Aorta (tissue), 5 donors: ENCODE data around the gene REEP1. TPM values are rescaled to one million over a fixed set of nuclear protein-coding genes. Genes with fewer than 3 reads are reported as not detected.

Experiments used
- ATAC-seq: fragments of 200-7000 bp; cut with Tn5 transposase; one replicate; pipeline ENCODE4 v1.9.1; 2022; ENCODE audit warnings: moderate library complexity; ENCODE audit not compliant: low FRiP score
- DNase-seq, 2 donors: peaks; one replicate each; pipeline ENCODE4 v3.0.0-alpha.2; 2020
- H3K27ac ChIP-seq, 2 donors: one replicate each; pipeline ENCODE4 v1.5.1; 2013; ENCODE audit warnings: low read length in 2 of 2, mild to moderate bottlenecking in 2 of 2, moderate library complexity in 2 of 2, control low read depth in 1 of 2, inconsistent platforms in 1 of 2, low read depth in 1 of 2
- H3K27me3 ChIP-seq, 2 donors: one replicate each; pipeline ENCODE4 v1.6.1; 2013; ENCODE audit warnings: control low read depth in 1 of 2, low read length in 1 of 2, mild to moderate bottlenecking in 1 of 2, moderate library complexity in 1 of 2; ENCODE audit not compliant: insufficient read depth in 2 of 2, control insufficient read depth in 1 of 2
- H3K36me3 ChIP-seq, 2 donors: one replicate each; pipeline ENCODE4 v1.6.1; 2013; ENCODE audit warnings: control low read depth in 1 of 2, low read length in 1 of 2, mild to moderate bottlenecking in 1 of 2; ENCODE audit not compliant: insufficient read depth in 2 of 2, control insufficient read depth in 1 of 2
- H3K4me1 ChIP-seq, 2 donors: one replicate each; pipeline ENCODE4 v1.6.1; 2013; ENCODE audit warnings: low read length in 2 of 2, control low read depth in 1 of 2, mild to moderate bottlenecking in 1 of 2, moderate library complexity in 1 of 2; ENCODE audit not compliant: insufficient read depth in 2 of 2, control insufficient read depth in 1 of 2
- H3K4me3 ChIP-seq, 2 donors: one replicate each; pipeline ENCODE4 v1.5.1; 2013; ENCODE audit warnings: low read length in 2 of 2, control low read depth in 1 of 2, mild to moderate bottlenecking in 1 of 2
- H3K9me3 ChIP-seq: one replicate; pipeline ENCODE4 v1.6.1; 2013; ENCODE audit warnings: mild to moderate bottlenecking, low read length; ENCODE audit not compliant: control insufficient read depth
- WGBS, 2 donors: extraction: QIAGEN DNeasy Blood & Tissue Kit; methylation state at CpG; one replicate each; pipeline ENCODE4 v1.1.7; 2013; 5-methylcytosine and 5-hydroxymethylcytosine counted together
- intact Hi-C, 2 donors: fragments of 100-400 bp; cut with DNase I; formaldehyde crosslinking; loops; one replicate each; pipeline versions ENCODE4 v1.14.2 to v1.15.0; 2022
- polyA plus RNA-seq, 2 donors: library from polyadenylated mRNA; stranded (reverse); fragments of 200-250 nt; gene quantifications; one replicate each; pipeline ENCODE4 v1.2.3, GENCODE V29; 2013
- total RNA-seq, 2 donors: library from RNA; stranded (reverse); fragmentation: NEBNext Ultra II Directional; extraction: Animal tissue kit (Norgen Biotek cat#: 25700); gene quantifications; one replicate each; pipeline ENCODE4 v1.2.1, GENCODE V29; 2021
- donor health status: healthy with polysubstance abuse.
- donor health status: Bipolar disorder and iron deficiency.
- donor health status: DM: no; HTN: no; CAD: no.
- donor health status: DM: no; HTN: no; CAD: no.
- donor health status: DM: yes; HTN: yes; CAD: no.

The REEP1 gene
- total and polyA plus RNA-seq, 4 donors, result 4.5 to 36.3 (median 10.5) TPM

GRCh38 chr2:86371527-86371926, 34.1 kb upstream of the REEP1 start:
- H3K27me3 ChIP-seq, result no peaks in the 10 kb centered on the region
- DNase-seq (no peak), ATAC-seq (no peak)
- no peaks in the 10 kb centered on the region for H3K36me3 ChIP-seq
- intact Hi-C loops, result no loop called here
- WGBS, 2 donors, result 62 to 66% methylated on average over 4 of the region's 4 CpGs
- H3K4me1 ChIP-seq, result no peaks in the 10 kb centered on the region
- H3K4me3 ChIP-seq, result no peak overlapping the region
- no peaks in the 10 kb centered on the region for H3K9me3 ChIP-seq
- no peak overlapping the region for H3K27ac ChIP-seq

- ATAC-seq, result no peak
- intact Hi-C loops, result no loop called here
Observed at GRCh38 chr2:86370579-86370978, 33.2 kb upstream of the REEP1 start.

GRCh38 chr2:86368161-86368824, 30.9 kb upstream of the REEP1 start:
- Histone ChIP-seq H3K27me3 (no peaks in the 10 kb centered on the region), H3K36me3 (no peaks in the 10 kb centered on the region), H3K9me3 (no peaks in the 10 kb centered on the region), H3K27ac (no peak overlapping the region), H3K4me3 (no peak overlapping the region), H3K4me1 (no peaks in the 10 kb centered on the region)
- intact Hi-C loops, result loop anchor here in 1 of 2 donors (1.0 to 10.0 kb wide), 2 partner anchors 73 to 147 kb away; no protein-coding TSS in a partner anchor
- ATAC-seq, result peak; percentile 58
- DNase-seq, result peak in 1 of 2 donors; percentile 52
- WGBS, 2 donors, result 6 to 7% methylated on average over 14 of the region's 14 CpGs

More at GRCh38 chr2:86370579-86370978, 33.2 kb upstream of the REEP1 start:
- Histone ChIP-seq H3K4me3 (no peak overlapping the region), H3K27me3 (no peaks in the 10 kb centered on the region), H3K36me3 (no peaks in the 10 kb centered on the region), H3K4me1 (no peaks in the 10 kb centered on the region), H3K27ac (no peak overlapping the region), H3K9me3 (no peaks in the 10 kb centered on the region)
- no peak for DNase-seq
- 92 to 96% methylated on average over 3 of the region's 3 CpGs for WGBS, 2 donors

DNA sequence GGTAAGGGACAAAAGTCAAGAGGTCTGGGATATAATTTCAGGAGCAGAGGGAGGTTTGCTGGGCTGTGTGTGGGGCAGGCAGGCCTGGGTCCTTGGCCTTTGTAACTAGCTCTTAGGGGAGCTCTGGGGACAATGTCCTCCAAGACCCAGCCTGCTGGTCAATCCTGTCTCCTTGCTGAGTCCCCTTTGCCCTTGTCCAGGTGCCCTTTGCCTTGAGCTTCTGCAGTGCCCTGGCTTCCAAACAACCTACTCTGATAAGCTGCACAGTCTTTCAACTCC, 30.0 kb upstream of the REEP1 start:
- Histone ChIP-seq H3K27ac (no peak overlapping the region), H3K27me3 (no peaks in the 10 kb centered on the region), H3K4me1 (no peaks in the 10 kb centered on the region), H3K36me3 (no peaks in the 10 kb centered on the region), H3K4me3 (no peak overlapping the region), H3K9me3 (no peaks in the 10 kb centered on the region)
- intact Hi-C loops, result loop anchor here in 1 of 2 donors (10.0 kb wide), 1 partner anchor 73 kb away; no protein-coding TSS in a partner anchor
- DNase-seq, result no peak
- no peak for ATAC-seq

- no peaks in the 10 kb centered on the region for H3K9me3 ChIP-seq
- no peaks in the 10 kb centered on the region for H3K4me1 ChIP-seq
- no peaks in the 10 kb centered on the region for H3K27me3 ChIP-seq
- no peak overlapping the region for H3K27ac ChIP-seq
- ATAC-seq (no peak), DNase-seq (no peak)
- WGBS, 2 donors, result 95 to 98% methylated on average over 6 of the region's 6 CpGs
- H3K4me3 ChIP-seq, result no peak overlapping the region
- no peaks in the 10 kb centered on the region for H3K36me3 ChIP-seq
- intact Hi-C loops, result loop anchor here in 1 of 2 donors (10.0 kb wide), 1 partner anchor 72 kb away; no protein-coding TSS in a partner anchor
Observed at GRCh38 chr2:86366651-86367498, 29.4 kb upstream of the REEP1 start.

GRCh38 chr2:86364894-86365293, 27.5 kb upstream of the REEP1 start:
- Histone ChIP-seq H3K27ac (no peak overlapping the region), H3K9me3 (no peaks in the 10 kb centered on the region), H3K4me1 (no peaks in the 10 kb centered on the region), H3K36me3 (no peaks in the 10 kb centered on the region), H3K4me3 (no peak overlapping the region), H3K27me3 (no peaks in the 10 kb centered on the region)
- intact Hi-C loops, result loop anchor here in 1 of 2 donors (10.0 kb wide), 1 partner anchor 70 kb away; no protein-coding TSS in a partner anchor
- ATAC-seq (no peak), DNase-seq (no peak)
- WGBS, 2 donors, result 90 to 91% methylated on average over 2 of the region's 2 CpGs

DNA sequence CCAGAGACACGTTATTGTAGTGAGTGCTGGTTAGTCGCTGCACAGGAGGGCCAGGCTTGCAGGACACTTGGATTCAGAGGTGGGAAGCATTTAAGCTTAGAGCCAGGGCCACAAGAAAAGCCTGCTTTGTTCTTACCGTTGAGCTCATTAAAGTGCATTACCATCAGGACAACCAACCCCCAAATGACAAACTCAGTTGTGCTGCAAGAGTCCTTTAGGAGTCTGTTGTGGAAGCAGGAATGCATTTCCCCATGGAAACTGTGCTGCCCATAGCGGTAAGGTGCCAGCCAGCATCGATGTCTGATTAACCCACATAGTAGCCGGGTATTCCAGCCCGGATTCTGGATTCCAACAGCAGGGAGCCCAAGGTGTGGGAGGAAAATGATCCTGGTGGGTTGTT, 23.4 kb upstream of the REEP1 start:
- no peak overlapping the region for H3K4me3 ChIP-seq
- ATAC-seq (no peak), DNase-seq (no peak)
- H3K9me3 ChIP-seq, result no peaks in the 10 kb centered on the region
- WGBS, 2 donors, result 44 to 45% methylated on average over 7 of the region's 7 CpGs
- no peak overlapping the region for H3K27ac ChIP-seq
- intact Hi-C loops, result loop anchor here in 1 of 2 donors (10.0 kb wide), 1 partner anchor 66 kb away; no protein-coding TSS in a partner anchor
- H3K4me1 ChIP-seq, result no peaks in the 10 kb centered on the region
- no peaks in the 10 kb centered on the region for H3K27me3 ChIP-seq
- no peaks in the 10 kb centered on the region for H3K36me3 ChIP-seq

GRCh38 chr2:86358957-86359356, 21.5 kb upstream of the REEP1 start:
- no peaks in the 10 kb centered on the region for H3K9me3 ChIP-seq
- no peak overlapping the region for H3K4me3 ChIP-seq
- intact Hi-C loops, result no loop called here
- no peak overlapping the region for H3K27ac ChIP-seq
- ATAC-seq (no peak), DNase-seq (no peak)
- no peaks in the 10 kb centered on the region for H3K36me3 ChIP-seq
- H3K27me3 ChIP-seq, result no peaks in the 10 kb centered on the region
- WGBS, 2 donors, result 77 to 82% methylated on average over 3 of the region's 3 CpGs
- H3K4me1 ChIP-seq, result no peaks in the 10 kb centered on the region
